NCI-H2107 treated with DMSO at 0.1 percent for 48 hours (cell line): ENCODE measurements around the gene LRRC4C.

Experiments
- DNase-seq: peaks from one replicate; lab custom pipeline; 2025; ENCODE audit not compliant: unreplicated experiment; lab: John Stamatoyannopoulos, UW

The LRRC4C gene

GRCh38 chr11:41133023-41133422 is 326.4 kb downstream of the LRRC4C start:
- DNase-seq, result no peak

DNA sequence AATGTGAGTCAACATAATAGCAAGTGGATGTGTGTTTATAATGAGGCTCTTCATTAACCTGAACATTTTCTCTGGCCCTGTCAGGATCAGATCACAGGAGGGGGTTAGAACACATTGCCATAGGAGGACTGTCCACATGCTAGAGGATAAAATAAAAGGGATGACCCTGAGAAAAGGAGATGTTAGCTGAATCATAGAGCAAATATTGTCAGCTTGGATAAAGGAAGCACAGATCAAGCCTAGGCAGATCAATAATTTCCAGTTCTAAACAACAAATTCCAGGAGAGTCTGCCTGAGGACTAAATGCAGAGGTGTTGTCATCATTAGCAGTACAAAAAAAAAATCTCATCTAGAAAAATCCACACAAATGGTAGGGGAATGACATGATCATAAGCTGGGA is 337.9 kb downstream of the LRRC4C start:
- DNase-seq, result no peak

DNA sequence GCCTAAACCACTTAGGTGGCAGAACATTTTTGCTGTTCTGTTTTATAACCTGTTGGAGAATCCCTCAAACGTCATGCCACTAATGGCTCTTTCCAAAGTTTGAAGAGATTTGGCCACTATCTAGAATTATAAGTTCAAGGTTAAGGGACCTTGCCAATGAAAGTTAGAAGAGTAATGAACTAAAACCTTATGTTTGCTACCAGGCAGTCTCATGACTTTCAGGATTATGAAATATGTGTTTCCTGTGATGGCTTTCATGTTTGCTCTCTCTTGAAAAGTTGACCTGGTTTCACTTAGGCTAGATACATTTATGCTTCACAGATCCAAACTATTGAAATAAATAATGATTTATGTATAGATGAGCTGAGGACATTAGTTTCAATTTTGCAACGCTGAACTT is 340.0 kb downstream of the LRRC4C start:
- DNase-seq, result no peak

GRCh38 chr11:41118521-41118920 is 340.9 kb downstream of the LRRC4C start:
- DNase-seq, result no peak

- DNase-seq, result no peak
These were observed 342.5 kb downstream of the LRRC4C start for GRCh38 chr11:41116970-41117369.

- no peak for DNase-seq
These were observed 344.4 kb downstream of the LRRC4C start for GRCh38 chr11:41115066-41115465.

DNA sequence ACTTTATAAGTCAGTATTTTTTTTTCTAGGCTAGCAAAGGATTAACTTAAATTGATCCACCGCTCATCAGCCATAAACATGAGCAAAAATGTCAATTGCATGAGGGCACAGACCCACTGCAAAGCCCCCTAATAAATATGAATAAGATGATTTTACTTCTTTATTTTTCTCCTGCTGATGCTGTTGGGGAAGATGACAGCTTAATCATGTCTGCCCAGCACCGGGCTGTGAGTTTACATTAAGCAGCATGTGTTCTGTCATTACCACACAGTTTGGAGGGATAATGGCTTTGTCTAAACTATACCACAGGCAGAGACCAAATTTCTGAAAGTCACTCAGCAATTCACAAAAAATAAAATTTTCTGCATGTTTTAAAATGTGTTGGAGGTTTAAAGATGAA is 346.3 kb downstream of the LRRC4C start:
- DNase-seq, result no peak

DNA sequence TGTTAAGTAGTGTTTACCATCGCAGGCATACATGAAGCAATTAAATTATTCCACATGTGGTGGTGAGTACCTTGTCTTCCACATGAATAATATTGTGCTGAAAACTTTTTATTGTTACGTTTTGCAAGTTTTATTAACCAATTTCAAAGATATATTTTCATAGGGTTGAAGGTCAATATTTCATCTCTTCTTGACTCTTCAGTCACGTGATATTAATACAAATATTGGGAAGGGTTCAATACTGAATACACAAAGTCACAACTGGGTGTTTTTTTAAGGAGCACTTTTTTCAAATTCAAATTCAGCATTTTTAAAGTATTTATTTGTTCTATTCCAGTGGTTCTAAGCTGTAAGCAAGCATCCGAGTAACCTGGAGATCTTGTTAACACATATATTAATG is 348.9 kb downstream of the LRRC4C start:
- no peak for DNase-seq

- no peak for DNase-seq
These were observed 357.0 kb downstream of the LRRC4C start for GRCh38 chr11:41102471-41102870.

DNA sequence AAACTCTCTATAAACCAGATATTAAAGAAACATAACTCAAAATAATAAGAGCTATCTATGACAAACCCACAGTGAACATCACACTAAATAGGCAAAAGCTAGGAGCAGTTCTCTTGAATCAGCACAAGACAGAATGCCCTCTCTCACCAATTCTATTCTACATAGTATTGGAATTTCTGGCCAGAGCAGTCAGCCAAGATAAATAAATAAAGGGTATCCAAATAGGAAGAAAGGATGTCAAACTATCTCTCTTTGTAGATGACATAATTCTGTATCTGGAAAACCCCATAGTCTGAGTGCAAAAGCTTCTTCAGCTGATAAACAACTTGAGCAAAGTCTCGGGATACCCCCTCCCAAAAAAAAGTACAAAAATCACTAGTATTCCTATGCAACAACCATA is 359.8 kb downstream of the LRRC4C start:
- no peak for DNase-seq

DNA sequence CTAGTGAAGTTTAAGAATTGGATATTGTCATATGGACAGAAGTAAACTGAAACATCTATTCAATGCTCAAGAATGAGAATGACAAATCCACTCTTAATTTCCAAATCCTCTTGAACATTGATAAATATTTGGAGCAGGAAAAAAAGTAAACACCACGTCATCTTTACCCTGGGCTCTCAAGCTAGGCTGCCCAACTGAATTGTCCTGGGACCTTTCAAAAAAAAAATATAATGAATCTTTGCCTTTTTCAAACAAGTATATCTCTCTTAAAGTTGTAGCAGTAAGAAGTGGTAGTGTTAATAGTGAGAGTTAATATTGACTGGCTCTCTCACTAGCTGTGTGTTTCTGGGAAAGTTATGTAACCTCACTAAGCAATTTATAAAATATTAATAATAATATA is 374.3 kb downstream of the LRRC4C start:
- DNase-seq, result no peak

DNA sequence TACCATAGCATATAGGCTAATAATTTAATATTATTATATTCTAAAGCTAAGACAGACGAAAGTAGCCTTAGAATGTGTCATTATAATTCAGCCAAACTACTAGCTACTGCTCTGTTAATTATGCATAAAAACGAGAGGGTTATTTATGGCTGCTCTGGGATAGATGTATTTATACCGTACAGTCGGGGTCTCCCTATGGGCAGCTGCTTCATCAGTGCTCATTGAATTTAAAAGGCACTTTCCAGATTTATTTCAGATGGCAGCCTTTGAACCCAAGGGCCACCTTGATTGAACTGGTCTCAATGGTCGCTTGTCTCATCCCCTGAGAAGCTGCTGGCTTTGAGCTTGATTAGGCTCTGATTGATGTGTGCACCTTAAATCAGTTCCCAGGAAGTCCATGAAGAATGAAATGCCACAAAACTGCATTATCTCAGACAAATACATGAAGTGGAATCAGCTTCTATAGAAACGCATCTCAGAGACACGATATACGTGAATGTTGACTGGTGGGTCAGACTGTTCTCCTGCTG is 377.6 kb downstream of the LRRC4C start:
- DNase-seq, result no peak

DNA sequence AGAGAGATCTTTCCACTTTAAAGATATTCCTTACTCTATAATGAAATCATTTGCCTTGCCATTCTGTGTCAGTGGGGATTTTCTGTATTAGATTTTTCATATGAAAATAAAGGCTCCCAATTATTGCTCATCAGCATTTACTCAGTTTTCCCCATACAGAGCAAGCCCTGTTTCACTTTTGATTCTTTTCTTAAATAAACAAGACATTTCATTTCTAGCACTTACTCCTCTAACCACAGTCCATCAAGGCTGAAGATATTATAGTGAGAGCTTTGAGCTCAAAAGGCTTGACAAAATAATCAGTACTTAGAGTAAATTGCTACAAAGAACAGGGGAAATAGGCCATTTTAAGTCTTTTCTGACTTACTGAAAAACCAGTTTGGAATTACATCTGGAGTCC is 385.1 kb downstream of the LRRC4C start:
- DNase-seq, result no peak

GRCh38 chr11:41065432-41065831 is 394.0 kb downstream of the LRRC4C start:
- DNase-seq, result no peak

GRCh38 chr11:41058138-41058537 is 401.3 kb downstream of the LRRC4C start:
- DNase-seq, result no peak

- no peak for DNase-seq
These were observed 402.4 kb downstream of the LRRC4C start for GRCh38 chr11:41056892-41057569.

DNA sequence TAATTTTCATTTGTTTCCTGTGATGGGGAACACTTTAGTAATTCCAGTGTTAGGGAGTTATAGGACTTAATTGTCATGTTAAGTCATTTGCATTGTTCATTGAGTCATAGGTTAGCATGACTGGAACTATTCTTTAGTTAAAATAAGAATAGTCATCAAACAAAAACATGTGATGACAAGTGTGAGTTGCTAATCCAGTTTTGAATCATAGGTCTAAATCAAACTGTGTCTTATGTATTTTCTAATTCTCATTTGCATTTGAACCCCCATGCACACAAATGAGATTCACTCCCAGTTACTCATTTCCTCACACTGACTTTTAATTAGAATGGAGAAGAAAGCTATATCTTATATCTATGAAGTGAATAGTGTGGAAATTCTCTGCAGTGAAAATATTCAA is 405.6 kb downstream of the LRRC4C start:
- no peak for DNase-seq

GRCh38 chr11:41051919-41052635 is 407.4 kb downstream of the LRRC4C start:
- DNase-seq, result no peak

DNA sequence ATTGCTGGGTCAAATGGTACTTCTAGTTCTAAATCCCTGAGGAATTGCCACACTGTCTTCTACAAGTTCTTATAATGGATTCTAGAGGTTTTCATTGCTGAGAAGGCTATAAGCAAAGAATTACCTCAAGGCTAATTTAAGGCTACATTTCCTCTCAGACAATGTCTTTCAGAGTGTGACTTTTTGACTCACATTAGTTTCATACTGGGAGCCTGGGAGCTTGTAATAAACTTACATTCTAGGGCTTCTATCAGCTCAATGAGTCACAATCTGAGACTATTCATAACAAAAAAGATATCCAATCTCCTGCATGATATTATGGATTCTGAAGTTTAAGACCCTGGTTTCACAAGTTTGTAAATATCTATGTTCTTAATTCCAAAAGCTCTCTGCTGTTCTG is 408.7 kb downstream of the LRRC4C start:
- DNase-seq, result no peak

DNA sequence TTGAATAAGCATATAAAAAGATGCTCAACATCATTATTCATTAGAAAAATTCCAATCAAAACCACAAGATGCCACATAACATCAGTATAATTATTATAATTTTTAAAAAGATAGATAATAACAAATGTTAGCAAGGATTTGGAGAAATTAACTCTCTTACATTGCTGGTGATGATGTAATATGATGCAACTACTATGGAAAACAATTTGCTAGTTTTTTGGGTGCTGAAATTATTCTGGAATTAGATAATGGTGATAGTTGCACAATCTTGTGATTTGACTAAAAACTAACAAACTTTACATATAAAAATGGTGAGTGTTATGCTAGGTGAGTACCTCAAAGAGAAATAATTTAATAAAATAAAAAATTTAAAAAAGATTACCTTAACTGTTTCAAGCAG is 412.2 kb downstream of the LRRC4C start:
- no peak for DNase-seq

DNA sequence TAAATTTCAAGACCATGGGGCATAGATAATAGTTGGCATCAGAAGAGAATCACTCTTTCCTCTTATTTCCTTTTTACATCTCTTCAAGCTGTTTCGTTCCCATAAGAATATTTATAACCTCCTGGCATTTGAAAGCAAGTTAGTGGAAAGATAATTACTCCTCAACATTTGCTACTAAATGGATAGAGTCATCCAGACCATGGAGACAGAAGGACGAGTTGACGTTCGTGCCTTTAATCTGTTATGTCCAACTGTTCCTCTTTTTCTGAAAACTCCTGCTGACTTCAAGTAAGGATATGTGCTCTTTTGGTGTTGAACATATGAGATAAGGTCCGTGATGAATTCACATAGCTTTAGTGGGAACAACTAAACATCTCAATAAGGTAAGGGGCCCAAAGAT is 414.2 kb downstream of the LRRC4C start:
- DNase-seq, result no peak

DNA sequence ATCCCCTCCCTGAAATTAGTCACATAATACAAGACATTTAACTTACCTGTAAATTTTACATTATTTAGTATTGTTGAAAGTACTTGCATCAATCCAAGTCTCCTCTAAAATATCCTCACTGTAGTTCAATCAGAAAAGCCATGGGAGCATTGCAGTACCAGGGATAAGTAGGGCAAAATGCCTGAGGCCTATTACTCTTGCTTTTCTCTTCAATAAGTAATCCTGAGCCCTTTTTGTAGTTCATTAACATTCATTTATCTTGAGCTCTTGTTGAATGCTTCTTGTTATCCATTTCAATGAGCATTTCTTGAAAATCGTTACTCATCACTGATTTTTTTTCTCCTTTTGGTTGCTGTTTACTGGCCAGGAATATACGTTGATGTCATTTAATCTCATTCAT is 414.7 kb downstream of the LRRC4C start:
- no peak for DNase-seq

DNA sequence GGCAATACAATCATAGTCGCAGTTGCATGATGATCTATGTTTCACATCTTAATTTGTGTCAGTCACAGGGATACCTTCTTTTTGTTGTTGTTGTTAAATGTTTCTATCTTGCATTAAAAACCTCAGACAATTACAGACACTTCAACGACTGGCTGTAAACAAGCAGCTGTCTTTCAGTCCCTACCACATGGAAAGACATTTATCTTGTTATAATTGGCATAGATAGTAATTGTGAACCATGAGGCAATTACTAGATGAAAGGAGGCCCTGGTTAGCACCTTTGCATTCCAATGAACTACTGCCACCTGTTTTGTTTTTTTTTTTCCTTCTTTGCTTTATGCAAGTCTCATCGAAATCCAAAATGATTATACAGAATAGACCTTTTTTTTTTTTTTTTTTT is 416.8 kb downstream of the LRRC4C start:
- no peak for DNase-seq
